HK-2 (cell line): ENCODE data around the gene LTBP1.
"Not testable (repeated sequence)": the region's sequence is repeated elsewhere in the genome, so short reads cannot be mapped to it uniquely, and the experiment has no call there.

Experiments
- DNase-seq: peaks from one replicate; pipeline ENCODE4 v3.0.0-alpha.2; 2018; ENCODE audit not compliant: unreplicated experiment

Gene LTBP1

GRCh38 chr2:32960647-32961403 is 14.1 kb downstream of the LTBP1 start:
- no peak for DNase-seq

- DNase-seq: no peak
These were observed 15.9 kb downstream of the LTBP1 start for GRCh38 chr2:32962690-32963089.

GRCh38 chr2:32963941-32964340 is 17.2 kb downstream of the LTBP1 start:
- no peak for DNase-seq

GRCh38 chr2:32965523-32966171 is 18.9 kb downstream of the LTBP1 start:
- no peak for DNase-seq

- DNase-seq: no peak
These were observed 22.9 kb downstream of the LTBP1 start for GRCh38 chr2:32969444-32970162.

GRCh38 chr2:32973772-32974171 is 27.0 kb downstream of the LTBP1 start:
- DNase-seq: not testable (repeated sequence)

- DNase-seq: no peak
These were observed 29.8 kb downstream of the LTBP1 start for GRCh38 chr2:32976409-32977063.

GRCh38 chr2:32977228-32977758 is 30.5 kb downstream of the LTBP1 start:
- DNase-seq: no peak

- DNase-seq: no peak
These were observed 34.9 kb downstream of the LTBP1 start for GRCh38 chr2:32981612-32982011.

- not testable (repeated sequence) for DNase-seq
These were observed 36.6 kb downstream of the LTBP1 start for GRCh38 chr2:32983193-32983924.

- no peak for DNase-seq
These were observed 39.7 kb downstream of the LTBP1 start for GRCh38 chr2:32986480-32986879.

- DNase-seq: no peak
These were observed 41.8 kb downstream of the LTBP1 start for GRCh38 chr2:32988525-32988924.

- no peak for DNase-seq
These were observed 43.8 kb downstream of the LTBP1 start for GRCh38 chr2:32990556-32990955.

- DNase-seq: no peak
These were observed 44.5 kb downstream of the LTBP1 start for GRCh38 chr2:32991091-32991845.

GRCh38 chr2:32993005-32993539 is 46.3 kb downstream of the LTBP1 start:
- DNase-seq: no peak

GRCh38 chr2:32997705-32998104 is 51.0 kb downstream of the LTBP1 start:
- no peak for DNase-seq

- DNase-seq: no peak
These were observed 54.2 kb downstream of the LTBP1 start for GRCh38 chr2:33000986-33001385.

- DNase-seq: no peak
These were observed 55.1 kb downstream of the LTBP1 start for GRCh38 chr2:33001823-33002222.

GRCh38 chr2:33002863-33003262 is 56.1 kb downstream of the LTBP1 start:
- DNase-seq: no peak

GRCh38 chr2:33005057-33005456 is 58.3 kb downstream of the LTBP1 start:
- no peak for DNase-seq
